HG02852 (cell line): Measurements from ENCODE around the gene LIMS1.
"Not testable (repeated sequence)": the region's sequence is repeated elsewhere in the genome, so short reads cannot be mapped to it uniquely, and the experiment has no call there.

Experiments used
- ATAC-seq: cut with Tn5 transposase; IDR thresholded peaks from one replicate; pipeline ENCODE4 v1.9.1; 2021; ENCODE audit warnings: mild to moderate bottlenecking, moderate library complexity; ENCODE audit not compliant: unreplicated experiment

Gene LIMS1

GRCh38 chr2:108632332-108633160 lies 98.3 kb downstream of the LIMS1 start:
- ATAC-seq: no peak

GRCh38 chr2:108633409-108633808 lies 99.1 kb downstream of the LIMS1 start:
- ATAC-seq: no peak

DNA sequence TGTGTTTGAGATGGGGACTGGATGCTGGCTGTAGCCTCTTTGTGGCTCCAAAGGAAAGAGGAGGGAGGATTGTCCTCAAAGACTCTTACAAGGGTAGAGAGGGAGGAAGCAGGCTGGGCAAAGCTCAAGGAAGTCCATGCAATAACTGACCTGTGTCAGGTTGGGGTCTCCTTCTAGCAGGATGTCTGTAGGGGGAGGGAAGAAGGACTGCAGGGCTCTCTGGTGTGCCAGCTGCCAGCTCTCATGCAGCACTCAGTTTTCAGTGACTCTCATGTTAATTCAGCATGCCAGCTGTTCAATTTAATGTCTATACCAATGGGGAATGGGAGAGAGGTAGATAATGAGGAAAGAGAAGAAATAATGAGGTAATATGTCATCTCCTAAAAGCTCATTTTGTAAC lies 99.7 kb downstream of the LIMS1 start:
- no peak for ATAC-seq

GRCh38 chr2:108634576-108635160 lies 100.4 kb downstream of the LIMS1 start:
- ATAC-seq: no peak

DNA sequence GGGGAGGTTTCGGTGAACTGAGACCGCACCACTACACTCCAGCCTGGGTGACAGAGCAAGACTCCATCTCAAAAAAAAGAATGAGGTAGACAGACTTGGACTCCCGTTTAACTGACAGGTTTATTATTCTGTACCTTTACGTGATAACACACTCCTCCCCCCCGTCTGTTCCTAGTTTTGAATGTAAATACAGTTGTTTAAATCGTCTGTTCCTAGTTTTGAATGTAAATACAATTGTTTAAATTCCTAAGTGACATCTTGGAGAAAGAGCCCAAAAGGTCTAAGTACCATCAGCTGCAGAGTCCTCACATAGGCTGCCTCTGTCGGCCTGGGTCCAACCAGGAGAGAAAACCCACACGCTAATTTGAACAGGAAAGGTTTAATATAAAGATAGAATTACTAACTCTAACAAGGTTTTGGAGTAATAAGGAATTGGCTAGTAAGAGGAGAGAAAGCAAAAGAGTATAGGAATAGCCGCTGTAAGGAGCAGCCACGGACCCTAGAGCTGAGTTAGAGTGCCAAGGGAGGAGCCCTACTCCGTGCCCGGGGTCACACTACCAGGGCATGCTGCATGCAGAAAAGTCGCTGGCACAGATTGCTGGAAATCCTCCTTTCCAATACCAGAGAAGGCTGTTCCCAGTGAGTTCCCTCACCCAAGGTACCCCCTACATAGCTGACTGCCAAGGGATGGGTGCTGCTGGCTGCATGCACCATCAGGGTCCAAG lies 101.5 kb downstream of the LIMS1 start:
- peak; percentile 6 for ATAC-seq

GRCh38 chr2:108637304-108637669 lies 103.0 kb downstream of the LIMS1 start:
- ATAC-seq: peak; percentile 60

- no peak for ATAC-seq
These were observed 106.5 kb downstream of the LIMS1 start for GRCh38 chr2:108640731-108641130.

DNA sequence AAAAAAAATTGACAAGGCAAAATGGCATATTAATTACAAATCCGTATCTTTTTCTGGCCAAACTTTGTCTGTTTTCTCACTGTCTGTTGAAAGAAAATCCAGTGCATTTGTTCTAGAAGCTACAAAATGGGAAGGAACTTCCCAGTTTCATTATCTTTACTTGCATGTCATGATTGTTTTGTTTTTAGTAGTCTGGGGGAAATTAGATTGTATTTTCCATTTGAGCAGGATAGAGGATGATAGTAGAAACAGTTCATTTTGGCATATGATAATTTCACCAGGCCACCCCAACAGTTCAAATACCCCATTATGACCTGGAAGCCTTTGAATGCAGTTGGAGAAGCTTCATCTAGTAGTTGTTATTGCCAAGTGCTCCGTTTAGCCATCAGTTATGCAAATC lies 107.5 kb downstream of the LIMS1 start:
- ATAC-seq: no peak

DNA sequence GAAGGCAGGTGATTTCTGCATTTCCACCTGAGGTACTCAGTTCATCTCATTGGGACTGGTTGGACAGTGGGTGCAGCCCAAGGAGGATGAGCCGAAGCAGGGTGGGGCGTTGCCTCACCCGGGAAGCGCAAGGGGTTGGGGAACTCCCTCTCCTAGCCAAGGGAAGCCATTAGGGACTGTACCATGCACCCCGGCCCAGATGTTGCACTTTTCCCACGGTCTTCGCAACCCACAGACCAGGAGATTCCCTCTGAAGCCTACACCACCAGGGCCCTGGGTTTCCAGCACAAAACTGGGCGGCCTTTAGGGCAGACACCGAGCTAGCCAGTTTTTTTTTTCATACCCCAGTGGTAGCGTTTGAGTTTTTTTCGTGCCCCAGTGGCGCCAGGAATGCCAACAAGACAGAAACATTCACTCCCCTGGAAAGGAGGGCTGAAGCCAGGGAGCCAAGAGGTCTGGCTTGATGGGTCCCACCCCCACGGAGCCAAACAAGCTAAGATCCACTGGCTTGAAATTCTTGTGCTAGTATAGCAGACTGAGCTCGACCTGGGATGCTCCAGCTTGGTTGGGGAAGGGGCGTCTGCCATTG lies 109.1 kb downstream of the LIMS1 start:
- no peak for ATAC-seq

DNA sequence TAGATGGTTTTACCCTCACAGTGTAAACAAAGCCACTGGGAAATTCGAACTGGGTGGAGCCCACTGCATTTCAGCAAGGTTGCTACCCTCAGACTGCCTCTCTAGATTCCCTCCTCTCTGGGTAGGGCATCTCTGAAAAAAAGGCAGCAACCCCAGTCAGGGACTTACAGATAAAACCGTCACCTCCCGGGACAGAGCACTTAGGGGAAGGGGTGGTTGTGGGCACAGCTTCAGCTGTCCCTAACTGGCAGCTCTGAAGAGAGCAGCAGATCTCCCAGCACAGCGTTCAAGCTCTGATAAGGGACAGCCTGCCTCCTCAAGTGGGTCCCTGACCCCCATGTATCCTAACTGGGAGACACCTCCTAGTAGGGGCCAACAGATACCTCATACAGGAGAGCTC lies 109.6 kb downstream of the LIMS1 start:
- ATAC-seq: not testable (repeated sequence)

- not testable (repeated sequence) for ATAC-seq
These were observed 110.2 kb downstream of the LIMS1 start for GRCh38 chr2:108644446-108644845.

- ATAC-seq: not testable (repeated sequence)
These were observed 114.5 kb downstream of the LIMS1 start for GRCh38 chr2:108648796-108649195.

- not testable (repeated sequence) for ATAC-seq
These were observed 116.2 kb downstream of the LIMS1 start for GRCh38 chr2:108650465-108650864.

DNA sequence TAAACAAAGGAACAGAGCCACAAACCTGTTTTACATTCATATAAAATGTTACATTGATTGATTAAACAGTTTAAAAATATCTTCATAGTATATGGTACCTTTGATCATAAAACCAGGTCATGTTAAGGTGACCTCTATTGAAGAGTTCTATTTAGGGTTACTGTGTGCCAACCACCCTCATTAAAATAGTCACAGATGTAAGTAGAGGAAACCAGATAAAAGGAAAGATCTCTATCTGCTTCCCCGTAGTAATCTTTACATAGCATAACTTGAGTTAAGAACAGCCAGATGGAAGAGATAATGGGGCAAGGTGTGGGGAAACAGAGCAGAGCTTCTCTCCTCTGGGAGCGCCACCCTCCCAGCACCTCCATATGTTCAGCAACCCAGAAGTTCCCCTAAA lies 117.2 kb downstream of the LIMS1 start:
- ATAC-seq: not testable (repeated sequence)

DNA sequence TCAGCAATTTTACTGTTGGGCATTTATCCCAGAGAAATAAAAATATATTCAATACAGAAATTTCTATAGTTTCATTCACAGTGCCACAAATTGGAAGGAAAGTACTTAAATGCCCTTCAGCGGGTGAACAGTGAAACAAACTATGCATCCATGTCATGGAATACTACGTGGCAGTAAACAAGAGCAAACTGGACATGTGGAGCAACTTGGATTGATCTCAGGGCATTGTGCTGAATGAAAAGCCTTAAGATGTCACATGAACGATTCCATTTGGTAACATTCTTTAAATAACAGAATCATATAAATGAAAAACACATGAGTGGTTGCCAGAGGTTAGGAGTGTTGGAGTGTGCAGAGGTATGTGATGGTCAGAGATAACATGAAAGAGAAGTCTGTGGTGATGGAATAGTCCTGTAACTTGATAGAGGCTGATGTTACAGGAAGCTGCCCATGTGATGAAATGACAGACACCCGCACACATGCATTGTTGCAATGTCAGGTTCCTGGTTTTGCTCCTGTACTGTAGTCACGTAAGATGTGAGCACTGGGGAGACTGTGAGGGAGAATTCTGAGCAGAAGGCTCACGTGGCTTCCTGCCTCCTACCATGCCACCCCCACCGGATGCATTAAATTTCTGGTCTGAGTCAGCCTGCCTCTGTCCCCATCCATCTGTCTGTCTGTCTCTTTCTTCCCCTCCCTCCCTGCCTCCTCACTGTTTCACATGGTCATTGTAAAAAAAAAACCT lies 118.1 kb downstream of the LIMS1 start:
- peak; percentile 97 for ATAC-seq

DNA sequence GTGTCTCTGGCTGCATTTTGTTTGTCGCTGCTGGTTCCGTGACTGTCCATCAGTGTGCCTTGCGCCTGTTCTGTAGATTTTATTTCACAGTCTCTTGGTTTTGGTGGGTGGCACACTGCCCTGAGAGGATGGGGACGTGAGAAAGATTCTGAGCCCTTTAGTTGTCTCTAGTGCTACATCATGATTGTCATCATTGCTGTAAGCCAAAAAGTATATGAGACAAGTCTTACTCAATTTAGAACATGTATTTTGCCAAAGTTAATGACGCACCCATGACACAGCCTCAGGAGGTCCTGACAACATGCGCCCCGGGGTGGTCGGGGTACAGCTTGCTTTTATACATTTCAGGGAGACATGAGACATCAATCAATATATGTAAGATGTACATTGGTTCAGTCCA lies 119.2 kb downstream of the LIMS1 start:
- not testable (repeated sequence) for ATAC-seq

DNA sequence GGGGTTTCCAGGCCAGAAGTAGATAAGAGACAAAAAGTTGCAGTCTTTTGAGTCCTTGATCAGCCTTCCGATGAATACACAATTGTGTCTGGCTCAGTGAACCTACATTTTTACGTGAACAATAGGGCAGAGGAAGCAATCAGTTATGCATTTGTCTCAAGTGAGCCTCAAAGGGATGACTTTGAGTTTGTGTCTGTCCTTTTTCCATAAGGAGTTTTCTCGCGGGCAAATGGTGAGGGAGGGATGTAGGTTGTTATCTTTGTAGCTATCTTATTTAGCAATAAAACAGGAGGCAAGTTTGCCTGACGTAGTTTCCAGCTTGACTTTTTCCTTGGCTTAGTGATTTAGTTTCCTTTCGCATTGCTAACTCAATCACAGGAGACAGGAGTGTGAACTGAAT lies 119.6 kb downstream of the LIMS1 start:
- not testable (repeated sequence) for ATAC-seq

DNA sequence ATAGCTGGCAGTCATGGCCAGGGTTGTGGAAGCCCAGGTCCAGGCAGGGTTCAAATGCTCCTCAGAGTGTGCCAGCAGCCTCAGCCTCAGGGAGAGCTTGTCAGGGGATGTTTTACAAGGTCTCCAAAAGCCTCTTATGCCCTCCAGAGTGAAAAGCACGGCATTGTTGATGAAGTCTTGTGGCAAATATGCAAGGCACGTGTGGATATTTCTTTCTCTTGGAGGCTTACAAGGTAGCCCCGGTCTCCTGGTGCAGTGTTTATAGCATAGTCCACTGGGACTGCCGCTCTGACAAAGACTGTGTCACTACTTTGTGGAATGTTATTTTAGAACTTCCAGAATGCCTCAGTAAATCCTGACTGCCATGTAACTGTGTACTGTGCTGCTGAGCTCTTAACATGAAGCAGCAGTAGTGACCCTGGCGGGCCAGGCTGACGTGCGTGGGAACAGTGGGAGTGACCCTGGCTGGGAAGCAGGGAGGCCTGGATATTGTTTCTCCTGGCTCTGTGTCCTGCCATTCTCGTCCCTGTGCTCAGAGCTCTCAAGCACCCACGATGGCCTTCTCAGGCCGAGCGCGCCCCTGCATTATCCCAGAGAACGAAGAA lies 120.4 kb downstream of the LIMS1 start:
- not testable (repeated sequence) for ATAC-seq

GRCh38 chr2:108655270-108655669 lies 121.0 kb downstream of the LIMS1 start:
- not testable (repeated sequence) for ATAC-seq

DNA sequence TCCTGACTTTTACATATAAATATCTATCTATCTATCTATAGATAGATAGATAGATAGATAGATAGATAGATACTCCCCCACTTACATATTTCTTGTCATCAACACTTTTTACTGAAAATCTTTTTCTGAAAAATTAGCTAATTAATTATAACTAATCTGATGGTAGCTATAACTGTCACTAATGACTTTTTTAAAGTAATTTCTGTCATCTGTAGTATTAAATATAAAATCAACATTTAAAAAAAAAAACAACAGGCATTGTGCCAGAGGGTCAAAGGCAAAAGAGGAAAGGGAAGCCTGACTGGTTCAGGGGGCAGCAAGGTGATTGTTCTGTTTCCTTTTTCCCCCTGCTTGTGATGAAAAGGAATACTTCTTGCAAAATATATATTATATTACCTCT lies 122.0 kb downstream of the LIMS1 start:
- not testable (repeated sequence) for ATAC-seq
